Heart left ventricle (tissue), 13 donors: ENCODE data around the gene RPL13.

Experiments used
- CTCF ChIP-seq, 12 donors: fragments of 200-600 bp; sonication (generic) in 4 of 12; IDR thresholded peaks; one replicate each; pipeline versions ENCODE4 v1.5.0 to v1.8.0; 2018 to 2022; ENCODE audit warnings: antibody characterized with exemption in 12 of 12, mild to moderate bottlenecking in 5 of 12
- POLR2A ChIP-seq, 2 donors: fragments of 450-650 bp; IDR thresholded peaks; one replicate each; pipeline ENCODE4 v1.6.1; 2017; ENCODE audit warnings: antibody characterized with exemption in 2 of 2, mild to moderate bottlenecking in 2 of 2, moderate library complexity in 2 of 2
- donor health status: ischemic (EF 13 %, LVEDD 7.1; RV severe dilation, severe dysfunction).
- donor health status: DM: no; HTN: yes; CAD: no.
- donor health status: DM: no; HTN: no; CAD: no.
- donor health status: ischemic (EF 25% LVEDD 6.9; RV normal size, moderate dysfunction).
- donor health status: ischemic (EF 25% LVEDD 5.7; RV mildly dilated, moderate dysfunction).
- donor health status: ischemic (EF 35%, LVEDD 5.7; RV mildly dilated, moderate dysfunction).
- donor health status: nonischemic (EF 11% LVEDD 7.7; RV severe dilation, severe dysfunction).
- donor health status: DM: yes; HTN: yes; CAD: no.
- donor health status: PGD.
- donor health status: ischemic (EF 29% LVEDD 5.4; RV normal size, mild dysfunction).
- donor health status: nonischemic (EF 23%, LVEDD 6.1; RV moderate dilation, normal function).

DNA sequence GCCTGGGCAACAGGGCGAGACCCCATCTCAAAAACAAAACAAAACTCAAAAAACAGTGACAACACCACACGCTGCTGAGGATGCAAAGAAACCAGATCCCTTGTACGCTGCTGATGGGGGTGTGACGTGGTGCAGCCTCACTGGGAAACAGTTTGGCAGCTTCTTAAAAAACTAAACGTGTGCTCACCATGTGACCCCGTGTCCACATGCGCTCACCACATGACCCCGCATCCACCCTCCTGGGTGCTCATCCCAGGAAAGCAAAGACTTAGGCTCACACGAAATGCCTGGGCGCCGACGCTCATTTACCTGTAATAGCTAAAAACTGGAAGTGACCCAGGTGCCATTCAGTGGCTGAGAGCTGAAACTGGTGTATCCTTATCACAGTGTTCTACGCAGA is 19.9 kb upstream of the RPL13 start:
- no peak for TF ChIP-seq CTCF (IDR thresholded peaks at IDR 0.05)
- TF ChIP-seq POLR2A (IDR thresholded peaks at IDR 0.05): no peak
